RWPE2 (cell line): ENCODE measurements around the gene CEBPA.

Experiments
- ATAC-seq: fragments of 200-7000 bp; cut with Tn5 transposase; 3 replicates; pipeline ENCODE4 v1.9.1; 2021; ENCODE audit warnings: low read depth
- DNase-seq: peaks from one replicate; pipeline ENCODE4 v3.0.0-alpha.2; 2020; ENCODE audit warnings: low spot score
- H3K27ac ChIP-seq: fragments of 450-650 bp; 2 replicates; pipeline ENCODE4 v1.5.1; 2017; ENCODE audit warnings: mild to moderate bottlenecking; ENCODE audit not compliant: poor library complexity, severe bottlenecking
- H3K27me3 ChIP-seq: fragments of 250-450 bp; sonication (Bioruptor Pico); 2 replicates; pipeline ENCODE4 v1.5.1; 2021; ENCODE audit warnings: mild to moderate bottlenecking, moderate library complexity; ENCODE audit not compliant: insufficient read depth, poor library complexity, severe bottlenecking
- H3K36me3 ChIP-seq: fragments of 250-450 bp; sonication (Bioruptor Pico); 2 replicates; pipeline ENCODE4 v1.5.1; 2020; ENCODE audit warnings: low read depth, mild to moderate bottlenecking, moderate library complexity
- H3K4me1 ChIP-seq: fragments of 250-450 bp; sonication (Bioruptor Pico); 2 replicates; pipeline ENCODE4 v1.5.1; 2021; ENCODE audit warnings: mild to moderate bottlenecking, moderate library complexity; ENCODE audit not compliant: insufficient read depth, poor library complexity, severe bottlenecking
- H3K4me3 ChIP-seq: fragments of 250-450 bp; sonication (Bioruptor Pico); 2 replicates; pipeline ENCODE4 v1.5.1; 2021; ENCODE audit warnings: mild to moderate bottlenecking, moderate library complexity; ENCODE audit not compliant: severe bottlenecking
- H3K9me3 ChIP-seq: fragments of 250-450 bp; sonication (Bioruptor Pico); 2 replicates; pipeline ENCODE4 v1.5.1; 2021; ENCODE audit warnings: mild to moderate bottlenecking, moderate library complexity; ENCODE audit not compliant: severe bottlenecking
- TF ChIP-seq, protein P1 (sequence below): fragments of 450-650 bp; IDR thresholded peaks from one replicate; pipeline ENCODE4 v1.5.1; 2017; ENCODE audit warnings: mild to moderate bottlenecking, moderate library complexity; ENCODE audit not compliant: poor library complexity, severe bottlenecking

CEBPA gene

DNA sequence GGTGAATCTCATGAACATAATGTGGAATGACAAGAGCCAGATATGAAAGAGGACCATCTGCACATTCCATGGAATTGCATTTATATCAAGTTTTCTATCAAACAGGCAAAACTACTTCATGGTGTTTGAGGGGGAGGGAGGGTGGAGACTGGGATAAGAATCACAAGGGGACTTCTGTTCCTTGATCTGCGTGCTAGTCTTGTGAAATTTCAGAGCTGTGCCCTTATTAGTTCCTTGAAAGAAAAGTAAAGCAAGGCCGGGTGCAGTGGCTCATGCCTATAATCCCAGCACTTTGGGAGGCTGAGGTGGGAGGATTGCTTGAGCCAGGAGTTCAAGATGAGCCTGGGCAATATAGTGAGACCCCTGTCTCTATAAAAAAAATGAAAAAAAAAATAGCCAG, 41.0 kb upstream of the CEBPA start:
- TF ChIP-seq, protein P1, sequence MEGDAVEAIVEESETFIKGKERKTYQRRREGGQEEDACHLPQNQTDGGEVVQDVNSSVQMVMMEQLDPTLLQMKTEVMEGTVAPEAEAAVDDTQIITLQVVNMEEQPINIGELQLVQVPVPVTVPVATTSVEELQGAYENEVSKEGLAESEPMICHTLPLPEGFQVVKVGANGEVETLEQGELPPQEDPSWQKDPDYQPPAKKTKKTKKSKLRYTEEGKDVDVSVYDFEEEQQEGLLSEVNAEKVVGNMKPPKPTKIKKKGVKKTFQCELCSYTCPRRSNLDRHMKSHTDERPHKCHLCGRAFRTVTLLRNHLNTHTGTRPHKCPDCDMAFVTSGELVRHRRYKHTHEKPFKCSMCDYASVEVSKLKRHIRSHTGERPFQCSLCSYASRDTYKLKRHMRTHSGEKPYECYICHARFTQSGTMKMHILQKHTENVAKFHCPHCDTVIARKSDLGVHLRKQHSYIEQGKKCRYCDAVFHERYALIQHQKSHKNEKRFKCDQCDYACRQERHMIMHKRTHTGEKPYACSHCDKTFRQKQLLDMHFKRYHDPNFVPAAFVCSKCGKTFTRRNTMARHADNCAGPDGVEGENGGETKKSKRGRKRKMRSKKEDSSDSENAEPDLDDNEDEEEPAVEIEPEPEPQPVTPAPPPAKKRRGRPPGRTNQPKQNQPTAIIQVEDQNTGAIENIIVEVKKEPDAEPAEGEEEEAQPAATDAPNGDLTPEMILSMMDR: no peak
- ATAC-seq (no peak), DNase-seq (no peak)
- Histone ChIP-seq H3K36me3 (no peaks in the 10 kb centered on the region), H3K27me3 (no peaks in the 10 kb centered on the region), H3K4me3 (no peak overlapping the region), H3K4me1 (peaks cover 11% of the 10 kb centered on the region), H3K27ac (no peak overlapping the region), H3K9me3 (no peaks in the 10 kb centered on the region)

DNA sequence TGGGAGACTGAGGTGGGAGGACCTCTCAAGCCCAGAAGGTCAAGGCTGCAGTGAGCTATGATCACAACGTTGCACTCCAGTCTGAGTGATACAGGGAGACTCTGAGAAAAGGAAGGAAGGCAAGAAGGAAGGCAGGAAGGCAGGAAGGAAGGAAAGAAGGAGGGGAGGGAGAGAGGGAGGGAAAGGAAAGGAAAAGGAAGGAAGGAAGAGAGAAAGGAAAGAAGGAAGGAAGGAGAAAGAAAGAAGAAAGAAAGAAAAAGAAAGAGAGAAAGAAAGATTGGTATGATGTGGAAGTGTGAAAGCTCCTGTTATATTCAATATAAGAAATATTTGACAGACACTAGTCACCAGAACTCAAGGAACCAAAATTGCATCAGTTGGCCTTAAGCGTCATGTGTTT, 38.7 kb upstream of the CEBPA start:
- no peaks in the 10 kb centered on the region for H3K9me3 ChIP-seq
- TF ChIP-seq, protein P1: no peak
- no peaks in the 10 kb centered on the region for H3K27me3 ChIP-seq
- no peak overlapping the region for H3K27ac ChIP-seq
- H3K4me1 ChIP-seq: peaks cover 11% of the 10 kb centered on the region
- no peaks in the 10 kb centered on the region for H3K36me3 ChIP-seq
- DNase-seq (no peak), ATAC-seq (no peak)
- no peak overlapping the region for H3K4me3 ChIP-seq

DNA sequence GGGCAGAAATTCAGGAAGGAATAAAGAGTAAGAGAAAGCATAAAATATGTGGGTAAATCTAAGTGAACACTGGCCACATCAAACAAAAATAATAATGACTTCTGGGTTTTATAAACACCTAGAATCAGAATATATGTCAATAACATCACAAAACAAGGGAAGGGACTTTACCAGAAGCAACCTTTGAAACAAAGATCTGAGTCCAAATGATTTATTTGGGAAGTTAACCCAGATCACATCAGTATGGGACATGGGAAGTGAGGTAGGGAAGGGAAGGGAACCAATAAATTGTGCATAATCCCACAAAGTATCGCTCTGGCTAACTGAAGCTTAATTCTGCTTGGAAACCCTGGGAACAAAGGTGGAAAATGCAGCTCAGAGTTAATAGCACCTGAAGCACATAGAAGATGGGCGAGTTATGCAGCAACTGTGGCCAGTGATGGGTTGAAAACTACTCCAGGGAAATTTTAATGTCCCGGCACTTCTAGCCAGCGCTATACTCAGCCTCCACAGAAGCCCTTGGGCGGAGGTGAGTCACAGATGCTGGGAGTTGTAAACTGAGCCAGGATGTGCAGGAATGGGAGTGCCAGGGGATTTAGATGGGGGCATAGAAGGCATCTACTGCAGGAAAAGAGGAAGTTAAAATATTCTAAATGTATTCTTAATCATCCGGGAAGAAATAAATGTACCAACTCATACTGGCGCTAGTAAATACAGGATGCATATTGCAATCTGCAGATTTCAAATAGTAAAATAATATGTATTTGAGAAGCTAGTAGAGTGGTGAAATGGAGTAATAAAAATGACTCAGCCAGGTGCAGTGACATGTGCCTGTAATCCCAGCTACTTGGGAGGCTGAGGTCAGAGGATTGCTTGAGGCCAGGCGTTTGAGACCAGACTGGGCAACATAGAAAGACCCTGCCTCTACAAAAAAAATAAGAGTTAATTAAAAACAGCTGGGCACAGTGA, 37.0 kb upstream of the CEBPA start:
- H3K27me3 ChIP-seq: no peaks in the 10 kb centered on the region
- H3K27ac ChIP-seq: peak overlapping the region; percentile 38
- peak; percentile 78 for DNase-seq
- ATAC-seq: peak; percentile 97
- H3K4me3 ChIP-seq: no peak overlapping the region
- H3K4me1 ChIP-seq: peaks cover 11% of the 10 kb centered on the region
- no peaks in the 10 kb centered on the region for H3K36me3 ChIP-seq
- H3K9me3 ChIP-seq: no peaks in the 10 kb centered on the region
- TF ChIP-seq, protein P1: no peak

DNA sequence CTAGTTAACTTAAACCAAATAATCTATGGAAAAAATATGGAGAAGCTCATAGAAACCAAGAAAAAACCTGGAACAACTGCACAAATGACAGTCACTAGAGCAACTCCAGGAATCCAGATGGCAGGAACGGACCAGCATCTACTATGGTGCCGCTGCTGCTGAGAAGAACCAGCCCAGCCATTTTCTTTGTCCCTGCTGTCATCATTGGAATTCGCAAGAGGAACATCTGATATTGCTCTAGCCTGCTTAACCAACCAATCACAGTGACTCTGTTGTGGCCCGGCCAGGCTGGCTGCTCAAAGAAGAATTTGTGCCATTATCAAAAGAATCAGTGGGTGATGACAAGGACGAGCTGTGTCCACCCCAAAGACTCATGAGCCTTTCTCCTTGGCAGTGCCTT, 33.1 kb upstream of the CEBPA start:
- H3K4me3 ChIP-seq: no peak overlapping the region
- peaks cover 13% of the 10 kb centered on the region for H3K4me1 ChIP-seq

More for the DNA sequence above, 33.1 kb upstream of the CEBPA start:
- no peaks in the 10 kb centered on the region for H3K27me3 ChIP-seq
- no peak overlapping the region for H3K27ac ChIP-seq
- no peak for ATAC-seq
- no peak for DNase-seq
- no peaks in the 10 kb centered on the region for H3K36me3 ChIP-seq
- TF ChIP-seq, protein P1: no peak
- no peaks in the 10 kb centered on the region for H3K9me3 ChIP-seq
